Fibroblast of pulmonary artery (primary cell): ENCODE data around the gene TAS1R1.

Experiments
- DNase-seq: peaks from one replicate; pipeline ENCODE4 v3.0.0-alpha.2; 2010; ENCODE audit warnings: low read depth
- H3K4me3 ChIP-seq: replicated peaks from 2 replicates; pipeline ENCODE4 v1.5.1; 2011; ENCODE audit warnings: low read depth, mild to moderate bottlenecking, control low read depth, low read length, moderate library complexity
- TF ChIP-seq, protein P1 (sequence below): IDR thresholded peaks from 2 replicates; pipeline ENCODE4 v1.5.1; 2011; ENCODE audit warnings: mild to moderate bottlenecking, control low read depth, low read length, inconsistent platforms; ENCODE audit errors: missing control alignments

TAS1R1 gene

DNA sequence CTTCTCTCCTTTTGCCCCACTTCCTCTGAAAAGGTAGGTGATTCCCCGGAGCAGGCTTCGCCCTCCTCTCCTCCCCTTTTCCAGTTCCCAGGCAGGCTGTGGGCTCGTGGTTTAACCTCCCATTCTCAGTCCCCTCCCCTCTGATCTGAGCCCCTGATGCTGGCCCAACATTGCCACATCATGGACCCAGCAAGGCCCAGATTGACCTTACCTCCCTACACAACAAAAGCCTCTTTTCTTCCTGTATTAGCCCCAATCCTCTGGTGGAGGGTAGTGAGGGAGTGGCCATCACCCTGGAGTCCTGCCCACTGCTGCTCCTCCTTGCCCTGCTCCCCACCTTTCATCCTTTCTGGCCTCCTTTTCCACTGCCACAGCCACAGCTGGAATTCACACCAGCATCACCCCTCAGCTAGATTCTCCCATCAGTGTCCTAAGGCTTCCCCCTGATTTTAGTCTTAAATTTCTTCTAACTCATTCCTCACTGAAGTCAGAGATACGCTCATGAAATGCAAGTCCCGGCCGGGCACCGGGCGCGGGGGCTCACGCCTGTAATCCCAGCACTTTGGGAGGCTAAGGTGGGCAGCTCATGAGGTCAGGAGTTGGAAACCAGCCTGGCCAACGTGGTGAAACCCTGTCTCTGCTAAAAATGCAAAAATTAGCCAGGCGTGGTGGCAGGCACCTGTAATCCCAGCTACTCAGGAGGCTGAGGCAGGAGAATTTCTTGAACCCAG lies 17.7 kb downstream of the TAS1R1 start:
- TF ChIP-seq, protein P1, sequence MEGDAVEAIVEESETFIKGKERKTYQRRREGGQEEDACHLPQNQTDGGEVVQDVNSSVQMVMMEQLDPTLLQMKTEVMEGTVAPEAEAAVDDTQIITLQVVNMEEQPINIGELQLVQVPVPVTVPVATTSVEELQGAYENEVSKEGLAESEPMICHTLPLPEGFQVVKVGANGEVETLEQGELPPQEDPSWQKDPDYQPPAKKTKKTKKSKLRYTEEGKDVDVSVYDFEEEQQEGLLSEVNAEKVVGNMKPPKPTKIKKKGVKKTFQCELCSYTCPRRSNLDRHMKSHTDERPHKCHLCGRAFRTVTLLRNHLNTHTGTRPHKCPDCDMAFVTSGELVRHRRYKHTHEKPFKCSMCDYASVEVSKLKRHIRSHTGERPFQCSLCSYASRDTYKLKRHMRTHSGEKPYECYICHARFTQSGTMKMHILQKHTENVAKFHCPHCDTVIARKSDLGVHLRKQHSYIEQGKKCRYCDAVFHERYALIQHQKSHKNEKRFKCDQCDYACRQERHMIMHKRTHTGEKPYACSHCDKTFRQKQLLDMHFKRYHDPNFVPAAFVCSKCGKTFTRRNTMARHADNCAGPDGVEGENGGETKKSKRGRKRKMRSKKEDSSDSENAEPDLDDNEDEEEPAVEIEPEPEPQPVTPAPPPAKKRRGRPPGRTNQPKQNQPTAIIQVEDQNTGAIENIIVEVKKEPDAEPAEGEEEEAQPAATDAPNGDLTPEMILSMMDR = no peak
- no peak overlapping the region for H3K4me3 ChIP-seq
- DNase-seq = no peak

DNA sequence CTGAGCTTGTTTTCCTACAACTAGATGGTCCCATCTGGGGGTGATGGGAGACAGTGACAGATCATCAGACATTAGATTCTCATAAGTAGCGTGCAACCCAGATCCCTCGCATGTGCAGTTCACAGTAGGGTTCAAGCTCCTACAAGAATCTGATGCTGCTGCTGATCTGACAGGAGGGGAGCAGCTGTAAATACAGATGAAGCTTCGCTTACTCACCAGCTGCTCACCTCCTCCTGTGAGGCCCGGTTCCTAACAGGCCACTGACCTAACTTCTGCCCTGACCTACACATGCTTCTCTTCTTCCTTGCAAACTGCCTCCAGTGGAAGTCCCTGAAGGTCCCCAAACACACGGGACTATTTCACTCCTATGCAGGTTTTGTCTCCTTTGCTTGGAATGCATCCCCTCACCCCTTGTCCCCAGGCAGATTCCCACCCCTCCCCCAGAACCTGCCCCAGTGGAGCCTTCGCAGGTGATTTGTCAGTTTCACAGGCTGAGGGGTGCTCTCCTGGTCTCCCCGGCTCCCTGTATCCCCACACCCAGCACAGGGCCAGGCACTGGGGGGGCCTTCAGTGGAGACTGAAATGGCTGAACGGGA lies 19.0 kb downstream of the TAS1R1 start:
- no peak for DNase-seq
- TF ChIP-seq, protein P1 = no peak

DNA sequence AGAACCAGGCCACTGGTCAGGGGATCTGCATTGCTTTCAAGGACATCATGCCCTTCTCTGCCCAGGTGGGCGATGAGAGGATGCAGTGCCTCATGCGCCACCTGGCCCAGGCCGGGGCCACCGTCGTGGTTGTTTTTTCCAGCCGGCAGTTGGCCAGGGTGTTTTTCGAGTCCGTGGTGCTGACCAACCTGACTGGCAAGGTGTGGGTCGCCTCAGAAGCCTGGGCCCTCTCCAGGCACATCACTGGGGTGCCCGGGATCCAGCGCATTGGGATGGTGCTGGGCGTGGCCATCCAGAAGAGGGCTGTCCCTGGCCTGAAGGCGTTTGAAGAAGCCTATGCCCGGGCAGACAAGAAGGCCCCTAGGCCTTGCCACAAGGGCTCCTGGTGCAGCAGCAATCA lies 19.7 kb downstream of the TAS1R1 start:
- TF ChIP-seq, protein P1 = no peak
- no peak overlapping the region for H3K4me3 ChIP-seq
- DNase-seq = no peak

More for the DNA sequence above, 19.0 kb downstream of the TAS1R1 start:
- no peak overlapping the region for H3K4me3 ChIP-seq

DNA sequence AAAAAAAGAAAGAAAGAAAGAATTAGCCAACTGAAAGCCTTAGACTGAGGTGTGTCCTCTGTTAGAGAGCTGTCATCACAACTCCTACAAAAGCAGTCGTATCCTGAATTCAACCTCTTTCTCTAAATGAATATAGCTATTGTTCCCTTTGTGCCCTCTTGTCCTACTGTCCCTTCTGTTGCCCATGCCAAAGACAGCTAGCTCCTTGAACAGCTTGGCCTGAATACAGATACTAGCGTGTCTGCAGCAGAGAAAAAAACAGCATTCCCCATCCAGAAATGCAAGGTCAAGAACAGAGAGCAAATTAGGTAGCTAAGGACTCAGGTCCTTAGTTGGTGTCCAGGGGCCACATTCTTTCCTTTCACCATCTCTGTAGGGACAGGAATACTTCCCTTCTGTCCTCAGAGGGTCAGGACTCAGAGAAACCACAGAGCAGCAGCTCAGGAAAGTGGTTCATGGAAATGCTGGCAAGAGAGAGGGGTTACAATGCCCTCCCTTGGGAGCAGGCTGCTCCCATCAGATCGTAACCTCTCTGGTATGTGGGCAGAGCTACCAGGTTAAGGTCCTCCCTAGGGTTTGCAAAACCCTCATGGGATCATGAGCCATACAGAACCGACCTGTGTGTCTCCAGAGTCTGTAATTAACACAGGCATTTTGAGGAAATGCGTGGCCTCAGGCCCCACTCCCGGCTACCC lies 22.9 kb downstream of the TAS1R1 start:
- TF ChIP-seq, protein P1 = no peak
- DNase-seq = no peak
- H3K4me3 ChIP-seq = no peak overlapping the region

DNA sequence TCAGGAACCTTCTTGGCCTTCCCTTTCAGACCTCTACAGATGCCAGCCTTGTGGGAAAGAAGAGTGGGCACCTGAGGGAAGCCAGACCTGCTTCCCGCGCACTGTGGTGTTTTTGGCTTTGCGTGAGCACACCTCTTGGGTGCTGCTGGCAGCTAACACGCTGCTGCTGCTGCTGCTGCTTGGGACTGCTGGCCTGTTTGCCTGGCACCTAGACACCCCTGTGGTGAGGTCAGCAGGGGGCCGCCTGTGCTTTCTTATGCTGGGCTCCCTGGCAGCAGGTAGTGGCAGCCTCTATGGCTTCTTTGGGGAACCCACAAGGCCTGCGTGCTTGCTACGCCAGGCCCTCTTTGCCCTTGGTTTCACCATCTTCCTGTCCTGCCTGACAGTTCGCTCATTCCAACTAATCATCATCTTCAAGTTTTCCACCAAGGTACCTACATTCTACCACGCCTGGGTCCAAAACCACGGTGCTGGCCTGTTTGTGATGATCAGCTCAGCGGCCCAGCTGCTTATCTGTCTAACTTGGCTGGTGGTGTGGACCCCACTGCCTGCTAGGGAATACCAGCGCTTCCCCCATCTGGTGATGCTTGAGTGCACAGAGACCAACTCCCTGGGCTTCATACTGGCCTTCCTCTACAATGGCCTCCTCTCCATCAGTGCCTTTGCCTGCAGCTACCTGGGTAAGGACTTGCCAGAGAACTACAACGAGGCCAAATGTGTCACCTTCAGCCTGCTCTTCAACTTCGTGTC lies 23.7 kb downstream of the TAS1R1 start:
- no peak for DNase-seq
- TF ChIP-seq, protein P1 = no peak
- no peak overlapping the region for H3K4me3 ChIP-seq

DNA sequence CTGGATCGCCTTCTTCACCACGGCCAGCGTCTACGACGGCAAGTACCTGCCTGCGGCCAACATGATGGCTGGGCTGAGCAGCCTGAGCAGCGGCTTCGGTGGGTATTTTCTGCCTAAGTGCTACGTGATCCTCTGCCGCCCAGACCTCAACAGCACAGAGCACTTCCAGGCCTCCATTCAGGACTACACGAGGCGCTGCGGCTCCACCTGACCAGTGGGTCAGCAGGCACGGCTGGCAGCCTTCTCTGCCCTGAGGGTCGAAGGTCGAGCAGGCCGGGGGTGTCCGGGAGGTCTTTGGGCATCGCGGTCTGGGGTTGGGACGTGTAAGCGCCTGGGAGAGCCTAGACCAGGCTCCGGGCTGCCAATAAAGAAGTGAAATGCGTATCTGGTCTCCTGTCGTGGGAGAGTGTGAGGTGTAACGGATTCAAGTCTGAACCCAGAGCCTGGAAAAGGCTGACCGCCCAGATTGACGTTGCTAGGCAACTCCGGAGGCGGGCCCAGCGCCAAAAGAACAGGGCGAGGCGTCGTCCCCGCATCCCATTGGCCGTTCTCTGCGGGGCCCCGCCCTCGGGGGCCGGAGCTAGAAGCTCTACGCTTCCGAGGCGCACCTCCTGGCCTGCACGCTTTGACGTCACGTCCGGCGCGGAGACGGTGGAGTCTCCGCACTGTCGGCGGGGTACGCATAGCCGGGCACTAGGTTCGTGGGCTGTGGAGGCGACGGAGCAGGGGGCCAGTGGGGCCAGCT lies 24.4 kb downstream of the TAS1R1 start, which contains the start of gene ZBTB48:
Gene ZBTB48 (plus strand): TSS at position 621 of the 745 bp plus-strand sequence. CDS start 616 bp downstream, outside the sequence.
- peak within 1 kb of the TSS; percentile 81 for H3K4me3 ChIP-seq
- TF ChIP-seq, protein P1 = no peak
- peak; percentile 97 for DNase-seq
